ENCODE data around the gene TBCA.
"Not testable (repeated sequence)": the region's sequence is repeated elsewhere in the genome, so short reads cannot be mapped to it uniquely, and the experiment has no call there.

TBCA gene

GRCh38 chr5:77771452-77771851, 4.7 kb downstream of the TBCA start:
- DNase-seq: no peak

GRCh38 chr5:77770293-77771005, 5.7 kb downstream of the TBCA start:
- no peak for DNase-seq

GRCh38 chr5:77768978-77769377, 7.2 kb downstream of the TBCA start:
- DNase-seq: no peak

- no peak for DNase-seq
Measured at GRCh38 chr5:77767301-77767700, 8.8 kb downstream of the TBCA start.

GRCh38 chr5:77761606-77762005, 14.5 kb downstream of the TBCA start:
- no peak for DNase-seq

- DNase-seq: no peak
Measured at GRCh38 chr5:77758141-77758938, 17.8 kb downstream of the TBCA start.

GRCh38 chr5:77751328-77752023, 24.7 kb downstream of the TBCA start:
- no peak for DNase-seq

GRCh38 chr5:77750928-77751327, 25.2 kb downstream of the TBCA start:
- DNase-seq: not testable (repeated sequence)

- DNase-seq: no peak
Measured at GRCh38 chr5:77748160-77748559, 28.0 kb downstream of the TBCA start.

GRCh38 chr5:77744116-77744515, 32.0 kb downstream of the TBCA start:
- no peak for DNase-seq

- DNase-seq: no peak
Measured at GRCh38 chr5:77743181-77743580, 33.0 kb downstream of the TBCA start.

- no peak for DNase-seq
Measured at GRCh38 chr5:77741608-77742007, 34.5 kb downstream of the TBCA start.

- DNase-seq: no peak
Measured at GRCh38 chr5:77734885-77735284, 41.3 kb downstream of the TBCA start.

GRCh38 chr5:77733130-77733529, 43.0 kb downstream of the TBCA start:
- DNase-seq: no peak

GRCh38 chr5:77727190-77727589, 48.9 kb downstream of the TBCA start:
- no peak for DNase-seq

- no peak for DNase-seq
Measured at GRCh38 chr5:77725616-77726015, 50.5 kb downstream of the TBCA start.

- DNase-seq: no peak
Measured at GRCh38 chr5:77724934-77725333, 51.2 kb downstream of the TBCA start.

GRCh38 chr5:77719666-77720363, 56.3 kb downstream of the TBCA start:
- no peak for DNase-seq

GRCh38 chr5:77718934-77719610, 57.1 kb downstream of the TBCA start:
- no peak for DNase-seq

- DNase-seq: no peak
Measured at GRCh38 chr5:77709993-77710685, 66.0 kb downstream of the TBCA start.

GRCh38 chr5:77709340-77709739, 66.8 kb downstream of the TBCA start:
- no peak for DNase-seq

- DNase-seq: no peak
Measured at GRCh38 chr5:77707791-77708190, 68.3 kb downstream of the TBCA start.
